A204.1 (cell line): ENCODE measurements around the gene NCMAP.

ENCODE experiments used
- FAIRE-seq: peaks from 2 replicates; lab custom pipeline; 2012; peaks lifted over from hg19 to GRCh38; lab: Jason Lieb, UNC

Gene NCMAP

GRCh38 chr1:24572301-24572700, 16.4 kb downstream of the NCMAP start:
- FAIRE-seq = no peak

GRCh38 chr1:24575905-24576587, 20.2 kb downstream of the NCMAP start:
- no peak for FAIRE-seq

GRCh38 chr1:24578846-24579245, 23.0 kb downstream of the NCMAP start:
- no peak for FAIRE-seq

DNA sequence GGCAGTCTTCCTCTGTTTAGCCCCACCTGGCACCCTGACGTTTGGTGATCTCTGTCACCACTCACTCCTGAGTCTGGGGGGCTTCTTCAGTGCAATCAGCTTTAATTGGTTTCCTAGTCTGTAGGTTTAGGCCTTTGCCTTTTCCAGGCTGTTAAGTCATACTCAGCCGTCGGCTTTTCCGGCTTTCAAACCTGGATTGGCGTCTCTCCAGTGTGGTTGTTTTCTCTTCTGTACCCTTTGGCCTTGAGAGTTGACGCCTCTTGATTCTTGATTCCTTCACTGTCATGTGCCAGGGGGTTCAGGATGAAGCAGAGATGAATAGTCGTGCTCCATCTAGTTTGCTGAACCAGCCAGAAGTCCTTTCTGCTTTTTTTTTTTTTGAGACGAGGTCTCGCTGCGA, 24.9 kb downstream of the NCMAP start:
- no peak for FAIRE-seq

DNA sequence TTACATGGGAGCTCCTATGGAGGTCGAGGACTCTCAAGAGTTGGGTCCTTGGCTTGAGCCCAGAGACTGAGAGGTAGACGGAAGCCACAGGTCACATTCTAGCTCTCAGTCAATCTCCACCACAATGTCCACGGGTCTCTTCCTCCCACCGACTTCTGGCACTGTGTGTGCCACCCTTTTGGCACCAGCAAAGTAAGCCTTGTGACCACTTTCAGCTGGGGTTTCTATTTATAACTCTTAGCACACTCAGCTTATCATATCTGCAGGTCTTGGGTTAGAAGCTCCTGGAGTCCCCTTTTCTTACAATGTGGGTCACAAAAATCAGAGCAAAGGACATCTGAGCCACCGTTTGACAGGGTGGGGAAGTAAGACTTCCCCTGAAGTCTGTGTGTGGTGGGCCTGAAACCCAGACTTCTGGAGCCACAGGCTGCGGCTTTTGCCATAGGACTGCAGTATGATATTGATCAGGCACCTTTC, 28.3 kb downstream of the NCMAP start:
- no peak for FAIRE-seq

- no peak for FAIRE-seq
Measured at GRCh38 chr1:24586119-24586518, 30.2 kb downstream of the NCMAP start.

DNA sequence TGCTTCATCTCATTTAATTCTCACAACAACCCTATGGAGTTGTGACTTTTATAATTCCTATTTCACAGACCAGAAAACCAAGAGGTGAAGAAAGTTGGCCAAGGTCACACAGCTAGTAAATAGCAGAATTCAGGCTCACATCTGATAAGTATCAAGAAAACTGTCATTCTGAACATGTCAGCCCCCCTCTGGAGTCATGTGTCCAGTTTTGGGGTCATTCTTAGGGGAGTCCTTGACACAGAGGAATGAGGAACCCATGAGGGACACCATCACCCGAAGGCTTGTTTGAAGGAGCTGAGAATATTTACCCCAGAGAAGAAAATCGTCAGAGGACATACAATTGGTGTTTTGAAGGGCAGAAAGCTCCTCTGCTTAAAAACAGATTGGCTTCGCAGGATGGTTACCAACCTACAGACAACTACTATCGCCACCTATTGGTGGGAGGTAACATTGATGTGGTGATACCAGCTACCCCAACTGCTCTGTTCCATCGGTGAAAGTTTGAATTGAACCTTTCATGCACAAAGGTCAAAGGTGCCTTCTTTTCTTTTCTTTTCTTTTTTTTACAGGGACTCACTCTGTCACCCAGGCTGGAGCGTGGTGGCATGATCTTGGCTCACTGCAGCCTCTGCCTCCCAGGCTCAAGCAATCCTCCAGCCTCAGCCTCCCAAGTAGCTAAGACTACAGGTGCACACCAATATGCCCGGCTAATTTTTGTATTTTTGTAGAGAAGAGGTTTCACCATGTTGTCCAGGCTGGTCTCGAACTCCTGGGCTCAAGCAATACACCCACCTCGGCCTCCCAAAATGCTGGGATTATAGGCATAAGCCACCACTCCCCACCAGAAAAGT, 31.3 kb downstream of the NCMAP start:
- no peak for FAIRE-seq

DNA sequence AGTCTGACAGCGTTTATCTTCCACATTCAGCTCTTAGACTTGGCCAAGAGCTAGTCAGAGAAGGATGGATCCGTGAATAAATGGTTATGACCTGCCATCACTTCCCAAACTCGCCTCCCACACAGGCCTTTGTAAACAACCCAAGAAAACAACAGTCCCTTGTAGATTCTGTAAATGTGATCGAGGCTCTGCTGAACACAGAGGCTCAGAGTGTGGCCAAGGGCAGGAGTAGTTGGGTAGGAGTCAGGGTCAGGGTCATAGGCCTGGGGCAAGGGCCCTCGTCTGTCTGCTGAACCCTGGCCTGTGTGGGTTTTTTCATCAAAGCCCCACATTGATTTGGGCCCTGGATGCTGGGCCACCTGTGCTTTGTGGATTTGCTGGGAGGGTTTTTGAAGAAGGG, 32.7 kb downstream of the NCMAP start:
- no peak for FAIRE-seq

GRCh38 chr1:24589200-24589599, 33.3 kb downstream of the NCMAP start:
- no peak for FAIRE-seq

DNA sequence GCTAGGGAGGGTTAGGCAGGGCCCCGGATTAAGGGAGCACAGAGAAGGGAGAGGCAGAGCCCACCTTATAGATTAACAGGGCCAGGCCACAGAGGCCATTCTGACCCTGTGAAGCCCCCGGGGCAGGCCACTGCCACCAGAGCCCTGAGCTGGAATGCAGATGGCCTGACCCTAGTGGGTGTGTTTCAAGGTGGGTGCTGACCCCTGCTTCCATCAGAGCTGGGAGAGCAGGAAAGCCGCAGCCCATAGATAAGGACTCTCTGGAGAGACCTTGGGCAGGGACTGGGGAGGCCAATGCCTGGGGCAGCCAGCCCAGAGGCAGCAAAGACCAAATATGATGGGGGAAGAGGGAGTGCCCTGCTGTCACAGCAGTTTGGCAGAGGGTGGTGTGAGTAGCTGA, 35.9 kb downstream of the NCMAP start:
- FAIRE-seq = no peak

DNA sequence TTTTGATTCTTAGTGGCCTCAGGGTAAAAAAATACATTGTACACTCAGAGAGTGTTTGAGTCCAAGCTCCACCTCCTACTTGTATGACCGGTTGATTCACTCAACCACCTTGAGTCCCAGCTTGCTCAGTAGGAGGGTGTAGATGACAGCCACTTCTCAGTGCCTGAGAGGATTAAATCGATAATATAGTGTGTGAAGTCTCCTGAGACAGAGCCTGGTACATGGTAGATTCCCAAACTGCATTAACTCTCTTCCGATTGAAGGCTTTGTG, 38.4 kb downstream of the NCMAP start:
- no peak for FAIRE-seq

GRCh38 chr1:24596401-24596880, 40.6 kb downstream of the NCMAP start:
- FAIRE-seq = no peak

DNA sequence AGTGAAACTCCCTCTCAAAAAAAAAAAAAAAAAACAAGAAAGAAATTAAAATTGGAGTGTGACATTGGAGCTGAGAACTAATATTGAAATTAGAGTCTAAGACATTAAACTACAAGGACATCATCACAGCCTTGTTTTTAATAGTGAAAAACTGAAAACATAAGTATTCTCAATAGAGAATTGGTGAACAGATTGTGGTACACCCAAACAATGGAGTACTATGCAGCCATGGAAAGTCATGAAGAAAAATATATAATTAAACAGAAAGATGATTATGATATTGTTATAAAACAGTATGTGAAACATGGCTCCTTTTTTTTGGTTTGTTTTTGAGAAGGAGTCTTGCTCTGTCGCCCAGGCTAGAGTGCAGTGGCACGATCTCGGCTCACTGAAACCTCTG, 43.4 kb downstream of the NCMAP start:
- FAIRE-seq = no peak

DNA sequence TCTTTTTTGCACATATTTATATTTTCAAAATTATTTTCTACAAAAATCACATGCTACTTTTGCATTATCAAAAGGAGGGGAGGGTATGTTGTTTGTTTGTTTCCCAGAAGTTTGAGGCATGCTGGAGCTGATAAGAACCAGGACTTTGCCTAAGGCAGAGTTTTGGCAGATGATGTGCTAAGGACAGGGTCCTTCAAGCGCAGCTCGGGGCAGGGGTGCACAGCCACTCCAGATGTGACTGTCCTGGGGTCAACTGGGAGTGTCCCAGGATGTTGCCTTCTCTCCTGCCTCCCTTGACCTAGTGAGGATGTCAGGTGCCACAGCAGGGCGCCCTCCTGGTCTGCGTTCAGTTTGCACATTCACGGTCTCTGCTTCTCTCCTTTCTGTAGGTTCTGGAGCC, 44.7 kb downstream of the NCMAP start:
- no peak for FAIRE-seq

DNA sequence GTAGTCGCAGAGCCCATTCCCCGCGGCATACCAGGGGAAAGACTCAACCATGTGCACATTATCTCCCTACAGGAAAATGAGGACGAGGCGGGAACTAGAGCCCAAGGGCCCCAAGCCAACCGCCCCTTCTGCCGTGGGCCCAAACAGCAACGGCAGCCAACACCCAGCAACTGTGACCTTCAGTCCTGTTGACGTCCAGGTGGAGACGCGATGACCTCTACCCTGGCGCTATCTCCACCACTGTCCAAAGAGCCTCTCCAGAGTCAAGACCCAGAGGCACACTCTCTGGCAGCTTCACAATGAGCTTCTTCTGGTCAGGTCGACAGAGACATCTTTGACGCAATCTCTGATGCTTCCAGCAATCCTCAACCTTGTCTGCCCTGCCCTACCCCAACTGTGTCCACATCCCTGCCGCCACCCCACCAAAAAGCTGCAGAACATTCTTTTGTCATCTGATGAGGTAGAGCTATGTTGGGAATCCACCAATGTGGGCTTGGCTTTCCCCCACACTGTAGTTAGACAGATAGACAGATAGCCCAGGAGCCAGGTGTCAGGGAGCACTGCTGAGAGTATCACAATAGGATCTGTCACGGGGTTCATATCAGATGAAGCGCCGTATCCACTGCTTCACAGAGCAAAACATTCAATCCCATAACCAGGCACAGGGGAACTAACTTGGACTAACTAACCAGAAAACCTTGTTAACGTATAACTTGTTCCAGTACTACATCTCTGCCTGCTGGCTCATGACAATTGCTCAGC, 49.8 kb downstream of the NCMAP start:
- no peak for FAIRE-seq

DNA sequence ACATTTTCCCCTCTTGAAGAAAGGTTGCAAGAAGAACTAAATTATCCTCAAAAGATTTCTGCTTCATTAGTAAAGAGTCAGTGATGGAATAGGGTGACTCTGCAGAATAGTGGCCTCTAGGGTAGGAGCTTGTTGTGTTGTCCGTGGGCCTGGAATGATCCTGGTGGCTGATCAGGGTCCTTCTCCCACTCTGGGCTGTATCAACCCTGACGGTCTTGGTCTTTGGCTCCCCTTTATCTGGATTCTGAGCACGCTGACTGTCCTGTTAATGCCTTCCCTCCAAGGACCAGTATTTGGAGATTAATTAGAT, 50.4 kb downstream of the NCMAP start:
- FAIRE-seq = no peak

- FAIRE-seq = no peak
Measured at GRCh38 chr1:24606621-24607020, 50.7 kb downstream of the NCMAP start.

DNA sequence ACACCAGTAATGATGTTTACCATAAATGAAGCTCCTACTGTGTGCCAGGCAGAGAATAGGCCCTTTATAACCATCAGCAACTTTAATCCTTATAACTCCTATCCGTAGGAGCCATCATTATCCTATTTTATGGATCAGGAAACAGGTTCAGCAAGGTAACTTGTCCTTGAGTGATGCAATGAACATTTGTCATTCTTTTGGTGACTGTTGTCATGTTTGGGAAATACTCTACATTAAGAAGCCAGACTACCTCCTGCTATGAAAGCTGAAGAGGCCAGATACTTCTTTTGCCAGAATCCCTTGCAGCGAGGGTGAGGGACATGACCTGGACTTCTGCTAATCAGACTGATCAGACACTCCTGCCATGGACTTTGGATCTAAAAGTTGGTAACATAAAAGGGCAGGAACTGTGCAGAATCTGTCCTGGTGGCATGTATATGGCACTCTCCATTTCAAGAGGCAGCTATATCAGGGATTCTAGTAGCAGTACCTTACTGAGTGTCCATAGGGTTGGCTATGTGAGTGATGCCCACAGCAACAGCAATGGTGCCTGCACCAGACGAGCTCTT, 54.1 kb downstream of the NCMAP start:
- no peak for FAIRE-seq

GRCh38 chr1:24619376-24619775, 63.5 kb downstream of the NCMAP start:
- FAIRE-seq = no peak

- FAIRE-seq = no peak
Measured at GRCh38 chr1:24620678-24621077, 64.8 kb downstream of the NCMAP start.

DNA sequence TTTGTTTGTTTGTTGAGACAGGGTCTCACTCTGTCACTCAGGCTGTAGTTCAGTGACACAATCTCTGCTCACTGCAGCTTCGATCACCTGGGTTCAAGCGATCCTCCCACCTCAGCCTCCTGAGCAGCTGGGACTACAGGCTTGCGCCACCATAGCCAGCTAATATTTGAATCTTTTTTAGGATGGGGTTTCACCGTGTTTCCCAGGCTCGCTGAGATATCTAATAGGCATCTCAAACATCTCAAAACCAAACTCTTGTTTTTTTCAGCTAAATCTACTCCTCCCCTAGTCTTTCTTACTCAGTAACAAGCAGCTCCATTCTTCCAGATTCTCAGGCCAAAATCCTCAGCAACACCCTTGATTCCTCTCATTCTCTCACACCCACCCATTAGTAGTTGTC, 65.2 kb downstream of the NCMAP start:
- FAIRE-seq = no peak

GRCh38 chr1:24622218-24622617, 66.3 kb downstream of the NCMAP start:
- no peak for FAIRE-seq

GRCh38 chr1:24632832-24633175, 76.9 kb downstream of the NCMAP start:
- FAIRE-seq = no peak
